ENCODE results near the gene FUOM.

Gene FUOM

GRCh38 chr10:133366130-133366478 lies 8.3 kb upstream of the FUOM start:
- no peak for DNase-seq

GRCh38 chr10:133365461-133366129 lies 7.8 kb upstream of the FUOM start:
- DNase-seq = no peak

GRCh38 chr10:133364645-133365431 lies 7.0 kb upstream of the FUOM start:
- DNase-seq = no peak

DNA sequence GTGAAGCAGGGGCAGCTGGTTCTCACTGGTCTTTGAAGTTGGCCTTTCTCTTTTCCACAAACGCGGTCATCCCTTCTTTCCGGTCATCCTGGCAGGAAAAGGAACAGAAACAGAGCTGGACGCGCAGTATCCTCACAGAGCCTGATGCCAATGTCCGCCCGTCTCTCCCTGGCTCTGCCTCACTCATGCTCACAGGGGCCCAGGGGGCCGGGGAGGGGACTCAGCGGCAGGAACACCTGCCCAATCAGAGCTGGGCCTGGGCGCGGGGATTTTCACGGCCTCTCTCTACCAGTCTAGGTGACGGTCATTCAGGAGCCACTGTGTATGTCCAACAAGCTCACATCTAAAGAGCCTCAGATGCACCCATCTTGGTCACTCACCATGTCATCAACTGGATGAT lies 5.0 kb upstream of the FUOM start:
- no peak for DNase-seq

DNA sequence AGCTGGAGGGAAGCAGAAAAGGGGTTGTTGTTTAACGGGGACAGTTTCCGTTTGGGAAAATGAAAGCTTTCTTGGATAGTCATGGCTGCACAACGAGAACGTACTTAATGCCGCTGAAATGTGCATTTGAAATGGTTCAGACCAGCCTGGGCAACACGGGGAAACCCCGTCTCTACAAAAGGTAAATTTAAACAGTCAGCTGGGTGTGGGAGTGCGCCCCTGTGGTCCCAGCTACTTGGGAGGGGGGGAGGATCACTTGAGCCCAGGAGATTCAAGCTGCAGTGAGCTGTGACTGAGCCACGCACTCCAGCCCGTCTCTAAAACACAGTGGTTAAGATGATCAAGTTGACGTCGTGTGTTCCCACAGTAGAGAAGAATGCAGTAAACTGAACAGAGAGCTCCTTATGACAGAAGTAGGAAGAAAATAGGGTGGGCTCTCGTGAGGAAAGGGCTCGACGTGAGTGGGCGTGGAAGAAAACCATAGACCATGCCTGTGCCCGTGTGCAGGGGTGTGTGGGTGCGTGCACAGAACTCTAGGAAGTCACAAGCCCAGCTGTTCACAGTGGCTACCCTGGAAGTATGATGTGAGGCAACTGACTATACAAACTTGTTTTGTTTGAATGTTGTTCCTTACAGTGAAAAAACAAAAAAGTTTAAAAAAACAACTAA lies 4.1 kb upstream of the FUOM start:
- DNase-seq = no peak

DNA sequence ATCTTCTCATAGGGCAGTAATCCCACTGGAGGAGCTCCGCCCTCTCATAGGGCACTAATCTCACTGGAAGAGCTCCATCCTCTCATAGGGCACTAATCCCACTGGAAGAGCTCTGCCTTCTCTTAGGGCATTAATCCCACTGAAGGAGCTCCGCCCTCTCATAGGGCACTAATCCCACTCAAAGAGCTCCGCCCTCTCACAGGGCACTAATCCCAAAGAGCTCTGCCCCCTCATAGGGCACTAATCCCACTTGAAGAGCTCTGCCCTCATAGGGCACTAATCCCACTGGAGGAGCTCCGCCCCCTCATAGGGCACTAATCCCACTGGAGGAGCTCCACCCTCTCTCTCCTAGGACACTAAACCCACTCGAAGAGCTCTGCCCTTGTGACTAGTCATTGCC lies 3.4 kb upstream of the FUOM start:
- DNase-seq = no peak

GRCh38 chr10:133359972-133360610 lies 2.3 kb upstream of the FUOM start:
- DNase-seq = no peak

DNA sequence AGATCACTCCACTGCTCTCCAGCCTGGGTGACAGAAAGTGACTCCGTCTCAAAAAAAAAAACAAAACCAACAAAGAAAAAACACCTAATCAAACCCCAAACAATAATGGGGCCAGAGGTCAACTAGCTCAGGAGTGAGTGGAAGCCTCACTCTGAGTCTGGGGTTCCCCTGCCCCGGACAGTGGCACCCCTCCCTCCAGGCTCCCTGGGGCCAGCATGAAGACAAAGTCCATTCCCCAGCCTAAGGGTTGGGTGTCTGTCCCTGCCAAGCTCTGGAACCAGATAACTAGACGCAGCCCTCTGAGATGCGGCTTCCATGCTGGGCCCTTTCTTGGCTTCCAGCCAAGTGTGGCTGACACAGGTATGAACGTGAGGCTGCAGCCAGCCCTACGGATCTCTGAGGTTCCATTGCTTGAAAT lies 1.7 kb upstream of the FUOM start:
- DNase-seq = no peak

DNA sequence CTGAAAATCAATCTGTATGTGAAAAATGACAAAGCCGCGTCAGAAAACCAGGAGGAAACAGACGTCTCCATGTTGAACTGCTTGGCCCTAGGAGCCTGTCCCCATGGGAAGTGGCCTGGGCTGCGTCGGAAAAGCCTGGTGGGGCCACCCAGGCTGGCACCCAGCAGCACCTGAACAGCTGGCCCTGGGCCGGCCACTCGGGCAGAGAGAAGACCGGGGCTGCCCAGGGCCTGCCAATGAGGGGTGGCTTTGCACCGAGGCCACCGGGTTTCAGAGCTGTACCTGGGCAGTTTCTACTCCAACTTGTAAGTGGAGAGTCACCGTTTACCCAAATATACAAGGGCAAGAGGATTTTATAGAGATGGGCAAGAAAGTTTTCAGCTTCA lies 1.1 kb upstream of the FUOM start:
- no peak for DNase-seq

DNA sequence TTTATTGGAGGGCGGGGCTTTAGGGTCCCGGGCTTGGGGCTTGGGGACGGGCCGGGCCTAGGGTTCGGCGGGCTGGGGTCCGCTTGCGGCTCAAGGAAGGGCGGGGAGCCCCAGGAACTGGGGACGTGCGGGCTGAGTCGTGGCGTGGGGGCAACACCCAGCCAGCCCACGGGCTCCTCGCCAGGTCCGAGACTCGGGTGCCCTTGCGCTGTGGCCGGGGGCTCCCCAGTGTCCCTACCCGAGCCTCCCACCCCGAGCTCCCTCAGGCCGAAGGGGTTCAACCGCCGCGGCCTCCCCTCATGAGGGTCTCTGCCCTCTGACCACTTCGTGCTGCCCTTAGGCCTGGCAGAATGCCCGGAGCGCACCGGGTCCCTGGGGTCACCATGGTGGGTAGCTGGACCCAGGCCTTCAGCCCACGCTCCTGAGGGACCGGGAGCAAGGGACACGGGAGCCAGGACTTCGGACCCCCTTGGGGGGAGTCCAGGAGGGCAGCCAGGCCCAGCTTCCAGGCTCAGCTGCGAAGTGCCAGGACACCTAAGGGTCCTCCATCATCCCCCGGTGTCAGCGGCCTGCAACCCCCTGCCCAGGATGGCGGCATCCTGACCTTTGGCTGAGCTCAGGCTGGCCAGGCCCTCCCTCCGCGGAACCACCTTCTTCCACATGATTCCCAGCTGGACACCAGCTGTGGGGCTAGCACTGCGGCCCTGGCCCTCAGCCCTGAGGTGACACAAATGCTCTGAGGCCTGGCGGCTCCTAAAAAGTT lies 524 bp upstream of the FUOM start:
- no peak for DNase-seq

GRCh38 chr10:133356549-133357284 lies 1.1 kb downstream of the FUOM start:
- DNase-seq = no peak

- no peak for DNase-seq
These were observed 1.8 kb downstream of the FUOM start for GRCh38 chr10:133355991-133356390.

GRCh38 chr10:133355266-133355665 lies 2.6 kb downstream of the FUOM start:
- DNase-seq = no peak

GRCh38 chr10:133354672-133355240 lies 3.1 kb downstream of the FUOM start:
- DNase-seq = no peak

DNA sequence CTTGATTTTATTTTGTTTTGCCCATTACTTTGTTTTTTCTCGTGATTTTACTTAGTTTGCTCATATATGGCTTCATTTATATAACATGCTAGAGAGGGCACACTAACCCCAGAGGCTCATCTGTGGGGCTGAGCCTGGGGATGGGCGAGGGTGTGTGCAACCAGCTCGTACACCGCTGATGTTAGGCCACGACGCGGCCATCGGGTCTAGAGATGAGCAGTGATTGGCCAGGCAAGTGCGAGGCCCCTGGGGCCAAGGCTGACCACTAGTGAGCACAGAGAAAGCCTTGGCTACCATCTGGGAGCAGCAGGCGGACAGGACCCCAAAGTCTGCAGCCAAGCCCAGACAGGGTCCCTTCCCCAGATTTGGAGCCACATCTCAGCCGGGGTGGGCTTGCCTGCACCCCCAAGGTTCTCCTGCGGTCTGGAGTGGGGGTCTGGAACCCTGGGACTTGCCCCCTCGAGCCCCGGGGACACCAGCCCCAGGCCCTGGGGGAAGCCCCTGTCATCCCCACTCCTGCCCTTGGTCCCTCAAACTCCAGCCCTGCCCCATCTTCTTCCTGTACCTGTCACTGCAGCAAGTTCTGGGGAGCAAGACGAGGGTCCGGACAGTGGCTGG lies 3.7 kb downstream of the FUOM start:
- DNase-seq = no peak

DNA sequence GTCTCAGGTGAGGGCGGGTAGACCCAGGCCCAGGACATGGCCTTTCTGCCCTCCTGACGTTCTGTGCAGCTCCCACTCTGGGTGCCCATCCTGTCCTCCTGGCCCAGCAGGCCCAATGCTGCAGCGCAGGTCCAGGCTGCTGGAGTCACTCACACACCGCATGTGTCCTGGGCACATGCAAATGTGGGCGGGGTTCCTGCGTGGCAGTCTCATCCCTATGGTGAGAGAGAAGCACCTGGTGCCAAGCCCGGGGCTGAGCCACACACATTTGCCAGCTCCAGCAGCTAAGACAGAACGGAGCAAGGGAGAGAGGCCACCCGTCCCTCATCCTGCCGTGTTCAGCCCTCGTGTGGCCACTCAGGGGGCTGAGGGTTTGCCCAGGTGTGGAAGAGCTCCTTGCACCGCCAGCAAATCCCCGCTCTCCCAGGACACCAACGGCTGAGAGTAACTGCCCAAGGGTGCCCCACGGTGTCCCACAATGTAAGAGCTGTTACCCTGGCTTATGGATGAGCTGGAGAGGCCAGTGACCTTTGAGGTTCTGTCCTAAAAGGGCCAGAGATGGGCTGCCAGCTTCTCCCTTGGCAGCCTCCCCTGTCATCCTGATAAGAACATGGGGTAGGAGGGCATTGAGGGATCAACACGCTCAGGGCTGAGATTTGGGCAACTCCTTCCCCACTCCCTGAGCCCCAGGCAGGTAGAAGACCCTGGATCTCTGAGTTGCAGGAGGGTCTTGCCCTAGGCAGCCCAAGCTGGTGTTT lies 4.4 kb downstream of the FUOM start:
- DNase-seq = no peak

DNA sequence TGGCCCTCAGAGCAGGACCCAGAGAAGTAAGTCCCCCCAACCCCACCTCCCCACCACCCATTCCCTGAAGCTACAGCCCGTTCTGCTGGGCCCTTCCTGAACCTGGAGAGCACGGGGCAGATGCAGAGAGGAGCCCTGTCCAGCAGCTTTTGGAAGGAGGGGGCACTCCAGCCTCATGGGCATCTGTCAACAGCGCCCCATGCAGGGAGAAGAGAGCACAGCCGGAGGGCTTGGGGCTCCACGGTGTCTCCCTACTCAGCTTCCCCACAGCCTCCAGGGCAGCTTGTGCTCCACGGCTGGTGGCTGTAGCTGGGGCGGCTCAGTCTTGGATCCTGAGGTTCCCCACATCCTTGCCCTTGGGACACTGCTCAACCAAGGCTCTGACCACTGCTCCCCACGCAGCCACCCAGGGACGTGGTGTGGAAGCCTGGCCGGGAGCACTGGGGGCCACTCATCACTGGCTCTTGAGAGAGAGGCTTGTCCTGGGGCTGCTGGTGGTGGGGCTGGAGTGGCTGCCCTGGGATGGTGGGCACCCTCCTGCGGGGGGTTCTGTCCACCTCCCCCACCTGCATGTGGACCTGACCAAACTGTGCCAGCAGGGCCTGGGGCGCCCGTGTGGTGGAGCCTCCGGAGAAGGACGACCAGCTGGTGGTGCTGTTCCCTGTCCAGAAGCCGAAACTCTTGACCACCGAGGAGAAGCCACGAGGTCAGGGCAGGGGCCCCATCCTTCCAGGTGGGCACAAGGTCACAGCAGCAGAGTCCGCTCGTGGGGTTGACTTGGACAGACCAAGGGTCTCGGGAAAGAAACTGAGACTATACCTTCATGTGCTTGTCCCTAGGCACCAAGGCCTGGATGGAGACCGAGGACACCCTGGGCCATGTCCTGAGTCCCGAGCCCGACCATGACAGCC lies 6.2 kb downstream of the FUOM start:
- no peak for DNase-seq

GRCh38 chr10:133350950-133351329 lies 6.9 kb downstream of the FUOM start:
- no peak for DNase-seq

DNA sequence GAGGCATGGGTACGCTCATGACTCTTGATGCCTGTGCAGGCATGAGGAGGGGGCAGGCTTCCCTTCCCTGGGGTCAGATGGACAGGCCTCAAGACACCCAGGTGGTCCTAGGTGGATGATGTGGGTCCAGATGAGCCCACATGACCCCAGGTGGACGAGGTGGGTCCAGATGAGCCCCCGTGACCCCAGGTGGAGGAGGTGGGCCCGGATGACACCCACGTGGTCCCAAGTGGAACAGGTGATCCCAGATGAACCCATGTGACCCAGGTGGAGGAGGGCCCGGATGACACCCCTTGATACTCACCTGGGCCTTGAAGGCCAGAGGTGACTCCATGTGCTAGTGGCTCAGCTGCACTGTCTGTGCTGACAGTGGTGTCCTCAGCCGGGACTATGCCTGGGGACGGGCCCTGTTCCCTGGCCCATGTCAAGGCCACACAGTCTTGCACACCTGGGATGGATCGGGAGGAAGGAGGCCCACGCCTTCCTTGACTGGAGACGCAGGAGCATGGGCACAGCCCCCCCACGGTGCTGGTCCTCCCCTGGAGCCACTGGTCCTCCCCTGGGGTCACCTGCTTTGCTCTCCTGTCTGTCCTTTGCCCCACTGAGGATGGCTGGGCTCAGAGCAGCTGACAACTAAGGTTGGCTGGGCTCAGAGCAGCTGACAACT lies 7.4 kb downstream of the FUOM start:
- no peak for DNase-seq

Data from Kasumi-1 (cell line).